Measurements from ENCODE around the gene BPI.

- no peak for TF ChIP-seq EZH2 (IDR thresholded peaks at IDR 0.05; ENCODE audit: insufficient read depth, poor library complexity, severe bottlenecking)
- no peak for TF ChIP-seq EZH2phosphoT487 (IDR thresholded peaks at IDR 0.05; ENCODE audit: insufficient read depth, low read depth)
Observed at GRCh38 chr20:38260025-38260377, 44.0 kb upstream of the BPI start.

All from GM23248 (cell line).